Muscle layer of duodenum (tissue), 2 donors: Measurements from ENCODE around the gene GLUD1.
"Not testable (repeated sequence)": the region's sequence is repeated elsewhere in the genome, so short reads cannot be mapped to it uniquely, and the experiment has no call there.

Experiments
- H3K27ac ChIP-seq: one replicate; pipeline ENCODE4 v1.7.0; 2013; ENCODE audit warnings: mild to moderate bottlenecking, low read length
- H3K27me3 ChIP-seq: one replicate; pipeline ENCODE4 v1.7.0; 2013; ENCODE audit warnings: low read depth, mild to moderate bottlenecking, control low read depth, low read length
- H3K36me3 ChIP-seq, 2 donors: one replicate each; pipeline ENCODE4 v1.7.0; 2013; ENCODE audit warnings: low read length in 2 of 2, control low read depth in 1 of 2, mild to moderate bottlenecking in 1 of 2; ENCODE audit not compliant: insufficient read depth in 2 of 2, control insufficient read depth in 1 of 2
- H3K4me1 ChIP-seq, 2 donors: one replicate each; pipeline ENCODE4 v1.7.0; 2013; ENCODE audit warnings: low read length in 2 of 2, mild to moderate bottlenecking in 2 of 2, control low read depth in 1 of 2, moderate library complexity in 1 of 2; ENCODE audit not compliant: insufficient read depth in 2 of 2, control insufficient read depth in 1 of 2
- H3K4me3 ChIP-seq, 2 donors: one replicate each; pipeline ENCODE4 v1.7.0; 2013; ENCODE audit warnings: low read length in 2 of 2, low read depth in 1 of 2, mild to moderate bottlenecking in 1 of 2
- H3K9me3 ChIP-seq, 2 donors: one replicate each; pipeline ENCODE4 v1.7.0; 2013; ENCODE audit warnings: low read length in 2 of 2, control low read depth in 1 of 2, mild to moderate bottlenecking in 1 of 2; ENCODE audit not compliant: control insufficient read depth in 1 of 2
- donor health status: healthy.

The GLUD1 gene

GRCh38 chr10:87118122-87118521 is 23.5 kb upstream of the GLUD1 start:
- H3K4me1 ChIP-seq, H3K27me3 ChIP-seq, H3K27ac ChIP-seq, H3K4me3 ChIP-seq, H3K9me3 ChIP-seq, H3K36me3 ChIP-seq: not testable (repeated sequence)

GRCh38 chr10:87105446-87106124 is 10.9 kb upstream of the GLUD1 start:
- Histone ChIP-seq H3K36me3 (peaks cover 9 to 13% of the 10 kb centered on the region in 2 donors), H3K4me3 (no peak overlapping the region), H3K27ac (no peak overlapping the region), H3K27me3 (no peaks in the 10 kb centered on the region), H3K9me3 (no peaks in the 10 kb centered on the region), H3K4me1 (no peaks in the 10 kb centered on the region)

- not testable (repeated sequence) for H3K27me3 ChIP-seq, H3K4me1 ChIP-seq, H3K27ac ChIP-seq, H3K4me3 ChIP-seq, H3K9me3 ChIP-seq
- H3K36me3 ChIP-seq, result peaks cover 13% of the 10 kb centered on the region in 2 donors
Observed at GRCh38 chr10:87104727-87105126, 10.1 kb upstream of the GLUD1 start.

- H3K9me3 ChIP-seq, result no peaks in the 10 kb centered on the region
- H3K4me1 ChIP-seq, result no peaks in the 10 kb centered on the region
- peaks cover 12 to 13% of the 10 kb centered on the region in 2 donors for H3K36me3 ChIP-seq
- no peaks in the 10 kb centered on the region for H3K27me3 ChIP-seq
- H3K4me3 ChIP-seq, result no peak overlapping the region
- no peak overlapping the region for H3K27ac ChIP-seq
Observed at GRCh38 chr10:87101996-87102395, 7.4 kb upstream of the GLUD1 start.

GRCh38 chr10:87095236-87095945 is 748 bp upstream of the GLUD1 start:
- H3K36me3 ChIP-seq, result peaks cover 0 to 18% of the 10 kb centered on the region in 2 donors

GRCh38 chr10:87093632-87094372 is 841 bp downstream of the GLUD1 start:
- H3K9me3 ChIP-seq, result no peaks in the 10 kb centered on the region
- peak overlapping the region; percentile 74 to 87 for H3K4me3 ChIP-seq
- no peaks in the 10 kb centered on the region for H3K27me3 ChIP-seq
- H3K4me1 ChIP-seq, result peaks cover 16 to 26% of the 10 kb centered on the region in 2 donors
- peak overlapping the region; percentile 62 for H3K27ac ChIP-seq
- peaks cover 6 to 17% of the 10 kb centered on the region in 2 donors for H3K36me3 ChIP-seq

More at GRCh38 chr10:87095236-87095945, 748 bp upstream of the GLUD1 start:
- no peaks in the 10 kb centered on the region for H3K27me3 ChIP-seq
- H3K4me3 ChIP-seq, result peak overlapping the region; percentile 73
- no peaks in the 10 kb centered on the region for H3K9me3 ChIP-seq
- H3K27ac ChIP-seq, result peak overlapping the region; percentile 80
- H3K4me1 ChIP-seq, result peaks cover 16 to 26% of the 10 kb centered on the region in 2 donors

GRCh38 chr10:87092861-87093631 is 1.6 kb downstream of the GLUD1 start:
- Histone ChIP-seq H3K9me3 (no peaks in the 10 kb centered on the region), H3K27ac (peak overlapping the region; percentile 62), H3K27me3 (no peaks in the 10 kb centered on the region), H3K4me3 (peak overlapping the region; percentile 74 to 87), H3K36me3 (peaks cover 6 to 17% of the 10 kb centered on the region in 2 donors), H3K4me1 (peaks cover 16 to 26% of the 10 kb centered on the region in 2 donors)

- no peaks in the 10 kb centered on the region for H3K27me3 ChIP-seq
- no peaks in the 10 kb centered on the region for H3K9me3 ChIP-seq
- H3K27ac ChIP-seq, result peak overlapping the region; percentile 62
- peaks cover 16 to 26% of the 10 kb centered on the region in 2 donors for H3K4me1 ChIP-seq
- peak overlapping the region; percentile 74 to 87 for H3K4me3 ChIP-seq
- H3K36me3 ChIP-seq, result peaks cover 6 to 17% of the 10 kb centered on the region in 2 donors
Observed at GRCh38 chr10:87092376-87092860, 2.2 kb downstream of the GLUD1 start.

- H3K27ac ChIP-seq, result no peak overlapping the region
- H3K36me3 ChIP-seq, result peaks cover 6 to 13% of the 10 kb centered on the region in 2 donors
- no peak overlapping the region for H3K4me3 ChIP-seq
- no peaks in the 10 kb centered on the region for H3K27me3 ChIP-seq
- no peaks in the 10 kb centered on the region for H3K9me3 ChIP-seq
- H3K4me1 ChIP-seq, result peaks cover 16 to 18% of the 10 kb centered on the region in 2 donors
Observed at GRCh38 chr10:87090779-87091178, 3.9 kb downstream of the GLUD1 start.

GRCh38 chr10:87089746-87090145 is 4.9 kb downstream of the GLUD1 start:
- Histone ChIP-seq H3K9me3 (no peaks in the 10 kb centered on the region), H3K27ac (no peak overlapping the region), H3K36me3 (peaks cover 6 to 7% of the 10 kb centered on the region in 2 donors), H3K27me3 (no peaks in the 10 kb centered on the region), H3K4me1 (peaks cover 16 to 22% of the 10 kb centered on the region in 2 donors), H3K4me3 (no peak overlapping the region)
